Umbilical cord (tissue), 2 donors: ENCODE results near the gene TMEM98. TPM values are rescaled to one million over a fixed set of nuclear protein-coding genes. Genes with fewer than 3 reads are reported as not detected.
"Not testable (repeated sequence)": the region's sequence is repeated elsewhere in the genome, so short reads cannot be mapped to it uniquely, and the experiment has no call there.

ENCODE experiments used
- DNase-seq: peaks from one replicate; pipeline ENCODE4 v3.0.0-alpha.2; 2015; ENCODE audit warnings: low spot score
- total RNA-seq: library from RNA; depleted of rRNA; stranded (reverse); fragments of >200 nt; gene quantifications from one replicate; pipeline ENCODE4 v1.2.3, GENCODE V29; 2014; ENCODE audit warnings: low replicate concordance; ENCODE audit not compliant: insufficient read depth

Gene TMEM98
- total RNA-seq, 1 donor from 2014 or later = 188 TPM

DNA sequence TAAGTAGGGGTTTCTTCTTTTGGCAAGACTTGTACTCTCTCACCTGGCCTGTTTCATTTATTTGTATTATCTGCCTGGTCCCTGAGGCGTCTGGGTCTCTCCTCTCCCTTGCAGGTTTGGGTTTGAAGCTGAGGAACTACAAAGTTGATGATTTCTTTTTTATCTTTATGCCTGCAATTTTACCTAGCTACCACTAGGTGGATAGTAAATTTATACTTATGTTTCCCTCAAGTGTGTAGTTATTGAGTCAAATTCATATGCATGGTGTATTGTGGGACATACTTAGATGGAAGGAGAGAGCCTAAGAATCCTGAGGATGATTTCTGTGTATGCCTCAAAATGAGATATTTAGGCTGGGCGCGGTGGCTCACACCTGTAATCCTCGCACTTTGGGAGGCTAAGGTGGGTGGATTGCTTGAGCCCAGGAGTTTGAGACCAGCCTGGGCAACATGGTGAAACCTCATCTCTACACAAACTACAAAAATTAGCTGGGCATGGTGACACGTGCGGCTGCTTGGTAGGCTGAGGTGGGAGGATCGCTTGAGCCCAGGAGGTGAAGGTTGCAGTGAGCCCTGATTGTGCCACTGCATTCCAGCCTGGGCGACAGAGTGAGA is 13.6 kb downstream of the TMEM98 start:
- DNase-seq = no peak

DNA sequence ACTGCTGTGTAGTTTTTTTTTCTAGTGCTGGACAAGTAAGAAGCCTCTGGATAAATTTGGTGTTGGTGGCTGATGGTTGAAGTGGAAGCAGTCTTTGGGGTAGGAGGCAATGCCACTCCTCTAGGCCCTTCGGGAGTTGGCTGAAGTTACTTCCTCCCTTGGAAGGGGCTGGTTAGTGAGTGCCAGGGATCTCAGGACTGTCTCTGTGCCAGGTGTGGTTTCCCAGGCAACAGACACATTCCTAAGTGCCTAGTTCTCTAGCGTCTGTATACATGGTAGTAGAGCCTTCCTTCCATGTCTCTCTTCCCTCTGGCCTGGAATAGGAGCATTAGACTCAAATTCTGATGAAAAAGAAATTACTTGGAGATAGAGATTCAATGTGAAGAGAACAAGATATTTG is 15.3 kb downstream of the TMEM98 start:
- DNase-seq = no peak

DNA sequence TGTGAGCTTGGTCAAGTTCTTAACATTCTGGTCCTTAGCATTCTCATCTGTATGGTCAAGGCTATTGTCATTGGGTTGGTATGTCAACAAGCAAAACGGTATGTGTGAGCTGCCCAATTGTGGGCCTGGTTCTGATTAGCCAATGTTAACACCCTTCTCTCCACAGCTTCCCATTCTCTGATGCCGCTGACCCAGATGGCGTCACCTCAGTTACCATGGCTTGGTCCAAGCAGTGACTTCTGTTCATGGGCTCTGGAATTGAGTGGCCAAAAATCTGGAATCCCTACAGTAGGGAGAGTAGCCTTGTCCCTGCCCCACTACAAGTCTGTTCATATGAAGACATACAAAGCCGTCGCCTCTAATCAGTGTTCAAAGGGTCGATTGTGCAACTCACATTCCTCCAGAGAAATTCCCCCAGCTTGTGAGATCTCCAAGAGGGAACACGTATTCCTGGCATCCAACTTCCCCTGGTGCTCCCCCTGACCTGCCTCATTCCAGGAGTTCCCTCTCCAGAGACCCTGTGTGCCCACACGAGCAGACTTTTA is 15.8 kb downstream of the TMEM98 start:
- peak; percentile 89 for DNase-seq

DNA sequence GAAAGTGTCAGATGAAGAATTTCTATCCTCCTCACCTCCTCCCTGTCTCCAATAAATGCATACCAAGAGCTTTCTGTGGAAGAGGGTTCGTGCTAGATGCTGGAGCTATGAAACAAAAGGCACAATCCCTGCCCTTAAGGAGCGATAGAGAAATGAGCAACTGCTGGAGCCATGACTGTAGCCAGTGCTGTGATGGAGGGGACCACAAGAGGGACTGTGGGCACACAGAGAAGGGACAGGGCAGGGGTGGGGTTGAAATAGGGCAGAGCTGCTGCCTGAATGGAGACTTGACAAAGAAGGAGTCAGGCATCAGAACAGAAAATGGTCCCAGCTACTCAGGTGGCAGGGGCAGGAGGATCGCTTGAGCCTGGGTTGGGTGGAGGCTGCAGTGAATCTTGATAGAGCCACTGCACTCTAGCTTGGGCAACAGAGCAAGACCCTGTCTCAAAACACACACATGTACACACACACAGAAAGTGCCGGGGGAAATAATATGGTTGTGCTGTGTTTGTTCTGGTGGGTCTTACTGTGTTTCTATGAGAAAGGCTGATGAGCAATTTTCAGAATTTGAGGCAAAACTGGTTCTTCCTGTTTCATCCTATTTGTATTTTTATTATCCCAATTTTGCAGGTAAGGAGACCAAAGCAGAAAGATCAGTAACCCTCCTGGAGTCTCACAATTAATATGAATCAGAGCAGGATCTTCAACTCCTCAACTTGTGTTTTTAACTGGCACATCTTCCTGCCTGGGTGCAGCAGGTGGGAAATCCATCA is 16.5 kb downstream of the TMEM98 start:
- no peak for DNase-seq

DNA sequence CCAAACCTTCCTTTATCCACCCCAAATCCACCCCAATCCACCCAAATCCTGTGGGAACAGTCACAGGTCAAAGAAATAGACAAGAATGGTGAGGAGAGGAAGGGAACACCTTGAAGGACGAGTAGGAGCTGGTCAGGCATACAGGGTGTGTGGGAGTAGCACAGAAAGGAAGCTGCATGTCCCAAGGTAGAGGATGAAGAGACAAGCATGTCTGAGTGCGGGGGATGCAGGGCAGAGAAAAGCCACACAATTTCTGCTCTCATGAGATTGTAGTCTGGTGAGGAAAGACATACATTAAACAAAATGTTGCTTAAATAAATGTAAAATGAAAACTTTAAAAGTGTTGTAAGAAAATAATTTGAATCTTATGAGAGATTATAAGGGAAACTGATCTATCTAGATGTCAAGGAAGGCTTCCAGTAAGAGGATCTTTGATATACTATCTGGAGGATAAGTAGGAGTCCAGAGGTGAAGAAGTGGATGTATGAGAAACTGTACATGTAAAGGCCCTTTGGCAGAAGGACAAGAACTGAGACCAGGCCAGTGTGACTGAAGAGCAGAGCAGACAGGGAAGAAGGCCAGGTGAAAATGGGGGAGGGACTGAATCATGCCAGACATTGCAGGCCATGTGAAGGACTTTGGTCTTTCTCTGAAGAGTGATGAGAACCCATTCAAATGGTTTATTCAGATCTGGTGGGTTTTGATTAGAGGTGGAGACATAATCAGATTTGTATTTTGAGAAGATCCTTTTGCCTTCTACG is 18.6 kb downstream of the TMEM98 start:
- no peak for DNase-seq

DNA sequence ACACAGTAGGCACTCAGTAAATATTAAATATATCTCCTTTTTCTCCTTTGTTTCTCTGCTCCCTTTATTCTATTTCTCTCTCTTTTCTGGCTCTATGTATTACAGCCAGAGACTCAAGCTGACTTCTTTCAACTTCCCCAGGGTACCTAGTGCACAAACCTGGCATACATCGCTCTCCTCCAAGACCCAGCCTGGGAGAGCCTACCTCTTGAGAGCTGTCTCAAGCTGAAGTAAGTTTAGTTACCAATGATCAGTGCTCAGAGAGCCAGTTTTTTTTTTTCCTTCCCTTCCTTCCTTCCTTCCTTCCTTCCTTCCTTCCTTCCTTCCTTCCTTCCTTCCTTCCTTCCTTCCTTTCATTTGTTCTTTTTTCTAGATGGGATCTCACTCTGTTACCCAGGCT is 19.8 kb downstream of the TMEM98 start:
- DNase-seq = no peak

DNA sequence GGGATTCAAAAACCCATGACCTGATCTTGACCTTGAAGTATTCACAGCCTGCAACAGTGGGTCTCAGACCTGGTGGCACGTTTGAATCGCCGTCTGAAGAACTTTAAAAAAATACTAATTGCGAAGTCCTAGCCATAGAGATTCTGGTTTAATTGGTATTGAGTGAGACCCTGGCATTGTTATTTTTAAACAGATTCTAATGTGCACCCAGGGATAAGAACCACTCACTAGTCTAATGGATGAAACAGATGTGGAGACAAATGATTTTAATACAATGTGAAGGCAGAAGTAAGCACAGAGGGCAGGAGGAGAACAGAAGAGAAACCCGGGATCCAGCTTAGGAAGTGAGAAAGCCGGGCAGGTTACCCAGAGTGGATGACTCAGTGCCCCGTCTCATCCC is 21.2 kb downstream of the TMEM98 start:
- no peak for DNase-seq

DNA sequence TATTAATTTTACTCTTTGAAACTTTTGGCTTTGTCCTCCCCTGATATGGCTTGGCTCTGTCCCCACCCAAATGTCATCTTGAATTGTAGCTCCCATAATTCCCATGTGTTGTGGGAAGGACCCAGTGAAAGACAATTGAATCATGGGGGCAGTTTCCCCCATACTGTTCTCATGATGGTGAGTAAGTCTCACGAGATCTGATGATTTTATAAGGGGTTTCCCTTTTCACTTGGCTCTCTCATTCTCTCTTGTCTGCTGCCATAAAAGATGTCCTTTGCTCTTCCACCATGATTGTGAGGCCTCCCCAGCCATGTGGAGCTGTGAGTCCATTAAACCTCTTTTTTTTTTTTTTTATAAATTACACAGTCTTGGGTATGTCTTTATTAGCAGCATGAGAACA is 24.5 kb downstream of the TMEM98 start:
- DNase-seq = not testable (repeated sequence)

DNA sequence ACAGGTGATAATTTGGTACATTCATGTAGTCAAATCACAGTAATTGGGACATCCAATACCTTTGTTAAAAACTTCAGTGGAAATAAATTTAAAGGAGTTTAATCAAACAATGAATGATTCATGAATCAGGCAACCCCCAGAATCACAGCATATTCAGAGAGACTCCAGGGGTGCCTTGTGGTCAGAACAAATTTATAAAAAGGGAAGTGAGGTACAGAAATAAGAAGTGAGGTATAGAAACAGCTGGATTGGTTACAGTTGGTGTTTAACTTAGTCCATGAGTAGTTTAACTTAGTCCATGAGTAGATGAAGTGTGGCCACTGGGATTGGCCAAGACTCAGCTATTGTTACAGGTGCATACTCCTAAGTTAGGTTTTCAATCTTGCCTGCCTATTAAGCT is 25.1 kb downstream of the TMEM98 start:
- no peak for DNase-seq

DNA sequence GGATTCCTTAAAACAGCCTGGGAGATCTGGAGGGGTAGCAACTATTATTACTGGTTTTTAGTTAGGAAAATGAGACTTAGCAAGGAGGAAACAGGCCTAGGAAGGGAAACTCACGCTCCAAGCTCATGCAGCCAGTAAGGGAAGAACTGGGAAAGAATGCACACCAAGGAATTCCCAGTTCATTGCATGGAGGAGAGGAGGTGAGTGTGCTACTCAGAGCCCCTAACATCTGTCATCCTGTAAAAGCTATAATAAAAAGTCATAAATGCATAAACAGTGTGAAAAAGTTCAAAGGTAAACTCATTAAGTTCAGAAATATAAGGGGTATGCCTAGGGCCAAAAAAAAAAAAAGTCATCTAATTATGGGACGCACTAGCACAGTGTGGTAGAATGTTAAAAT is 25.9 kb downstream of the TMEM98 start:
- no peak for DNase-seq

DNA sequence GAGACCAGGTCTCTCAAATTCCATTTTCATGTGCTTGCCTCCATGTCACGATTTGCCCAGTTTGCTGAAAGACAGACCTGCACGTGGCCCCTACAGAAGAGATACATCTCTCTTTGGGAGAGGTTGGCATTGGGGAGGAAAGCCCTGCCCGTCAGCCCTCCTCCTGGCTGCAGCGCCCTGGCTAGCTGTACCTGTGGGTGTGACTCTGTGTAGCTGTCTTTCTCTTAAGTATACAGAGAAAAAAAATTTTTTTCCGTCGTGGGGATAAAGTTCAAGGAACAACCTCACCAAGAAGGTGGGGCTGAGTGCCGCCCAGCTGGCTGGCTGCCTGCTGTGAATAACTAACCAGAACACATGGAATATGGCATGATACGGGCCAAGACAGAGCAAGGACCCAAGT is 26.5 kb downstream of the TMEM98 start:
- DNase-seq = no peak

DNA sequence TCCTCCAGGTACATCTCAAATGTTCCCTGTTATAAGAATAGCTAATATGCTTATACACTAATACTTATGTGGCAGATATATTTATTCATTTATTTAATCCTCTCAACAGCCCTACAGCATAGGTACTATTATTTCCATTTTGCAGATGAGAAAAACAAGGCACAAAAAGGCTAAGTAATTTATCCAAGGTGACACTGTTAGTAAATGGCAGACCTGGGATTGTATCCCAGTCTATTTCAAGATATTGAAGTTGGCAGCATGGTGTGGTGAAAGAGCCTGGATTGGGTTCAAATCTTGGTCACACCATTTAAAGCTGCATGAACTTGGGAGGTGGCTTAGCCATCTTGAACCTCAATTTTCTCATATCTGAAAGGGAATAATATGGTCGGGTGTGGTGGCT is 27.2 kb downstream of the TMEM98 start:
- no peak for DNase-seq

DNA sequence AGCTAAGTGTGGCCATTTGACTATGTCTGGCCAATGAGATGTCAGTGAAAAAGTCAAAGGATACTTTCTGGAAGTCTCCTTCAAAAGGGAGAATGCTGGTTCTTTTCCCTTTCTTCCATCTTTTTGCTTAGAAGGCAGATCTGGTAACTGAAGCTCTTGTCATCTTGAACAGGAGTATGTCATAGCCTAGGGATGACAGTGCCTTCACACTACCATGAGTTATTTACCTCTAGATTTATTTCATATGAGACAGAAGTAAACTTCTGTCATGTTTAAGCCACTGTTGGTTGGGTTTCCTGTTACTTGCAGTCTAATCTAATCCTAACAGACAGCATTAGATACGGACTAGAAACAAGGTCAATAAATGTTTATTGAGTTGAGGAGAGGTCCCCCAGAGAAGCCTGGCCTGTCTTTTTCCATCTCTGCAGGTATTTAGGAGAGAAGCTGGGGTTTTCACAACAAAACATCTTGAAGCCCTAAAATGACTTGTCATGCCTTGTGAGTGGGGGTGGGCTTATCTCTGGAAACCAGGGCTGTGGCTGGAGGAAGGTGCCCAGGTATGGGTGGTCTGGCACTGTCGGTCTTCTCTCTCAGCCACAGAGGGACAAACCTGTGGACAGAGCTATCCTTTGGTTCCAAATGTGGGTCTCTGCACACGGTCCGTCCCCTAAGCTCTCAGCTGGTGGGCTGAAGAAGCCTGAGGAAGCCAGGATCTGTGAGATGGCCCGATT is 28.5 kb downstream of the TMEM98 start:
- DNase-seq = no peak

DNA sequence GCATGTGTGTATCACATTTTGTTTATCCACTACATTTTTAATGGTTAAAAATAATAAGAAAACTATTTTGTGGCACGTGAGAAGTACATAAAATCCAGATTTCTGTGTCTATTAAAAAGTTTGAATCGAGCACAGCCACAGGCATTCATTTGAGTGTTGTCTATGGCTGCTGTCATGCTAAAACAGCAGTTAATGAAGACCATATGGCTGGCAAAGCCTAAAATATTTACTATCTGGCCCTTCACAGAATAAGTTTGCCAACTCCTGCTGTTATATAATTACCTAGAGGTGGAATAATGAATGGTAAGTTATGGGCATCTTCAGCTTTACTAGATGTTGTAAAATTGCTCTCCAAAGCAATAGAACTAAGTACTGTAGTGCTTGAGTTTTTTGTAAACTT is 30.5 kb downstream of the TMEM98 start:
- DNase-seq = peak; percentile 52

DNA sequence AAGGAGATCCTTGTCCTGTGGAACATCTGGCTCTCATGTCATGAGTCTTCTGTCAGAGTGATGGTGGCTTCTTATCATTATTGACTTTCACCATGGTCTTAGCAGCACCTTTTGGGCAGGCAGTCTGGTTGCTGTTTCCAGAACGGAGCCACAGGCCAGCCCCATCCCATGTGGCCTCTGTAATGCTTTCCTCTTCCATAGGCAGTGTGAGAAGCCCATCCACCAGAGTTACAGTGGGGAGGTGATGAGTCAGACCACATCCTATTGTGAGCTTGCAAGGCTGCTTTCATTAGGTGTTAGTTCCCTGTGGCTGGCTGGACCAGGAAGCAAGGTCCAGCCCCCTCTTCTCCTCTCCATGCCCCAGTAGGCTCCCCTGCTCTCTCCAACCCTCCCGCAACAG is 32.9 kb downstream of the TMEM98 start:
- no peak for DNase-seq

DNA sequence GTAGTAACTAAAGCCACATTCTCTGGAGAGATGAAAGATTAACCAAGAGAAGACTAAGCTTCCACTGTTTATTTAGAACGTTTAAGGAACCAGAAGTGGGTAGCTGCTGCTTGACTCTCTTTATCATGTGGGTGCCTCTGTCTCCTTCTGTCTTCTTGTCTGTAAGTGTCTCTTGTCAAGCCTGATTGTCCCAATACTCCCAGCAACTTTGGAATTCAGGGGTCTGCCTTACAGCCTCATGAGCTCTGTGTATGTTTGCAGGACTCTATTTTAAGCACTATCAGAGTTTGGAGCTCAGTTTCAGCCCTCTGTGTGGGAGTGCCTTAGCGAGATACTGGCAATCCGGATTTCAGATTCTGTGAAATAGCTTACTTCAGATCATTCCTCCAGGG is 34.4 kb downstream of the TMEM98 start:
- peak; percentile 73 for DNase-seq

DNA sequence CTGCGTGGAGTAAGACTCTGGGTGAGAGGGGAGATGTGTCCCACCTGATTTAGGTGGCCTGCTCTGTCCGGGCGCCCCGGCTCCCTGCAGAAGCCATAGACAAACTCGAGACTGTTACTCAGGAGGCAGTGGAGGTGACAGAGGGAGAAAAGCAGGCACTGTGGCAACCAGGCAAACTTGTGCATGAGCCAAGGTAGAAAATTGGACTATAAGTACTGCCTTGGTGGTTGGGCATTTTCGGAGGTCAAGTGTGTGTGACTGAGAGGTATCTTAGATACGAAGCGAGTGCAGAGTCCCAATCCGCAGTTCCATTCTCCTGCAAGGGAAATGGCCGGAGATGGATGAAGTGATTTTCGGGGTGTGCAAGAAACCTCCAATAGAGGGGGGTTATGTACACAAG is 36.6 kb downstream of the TMEM98 start:
- no peak for DNase-seq

DNA sequence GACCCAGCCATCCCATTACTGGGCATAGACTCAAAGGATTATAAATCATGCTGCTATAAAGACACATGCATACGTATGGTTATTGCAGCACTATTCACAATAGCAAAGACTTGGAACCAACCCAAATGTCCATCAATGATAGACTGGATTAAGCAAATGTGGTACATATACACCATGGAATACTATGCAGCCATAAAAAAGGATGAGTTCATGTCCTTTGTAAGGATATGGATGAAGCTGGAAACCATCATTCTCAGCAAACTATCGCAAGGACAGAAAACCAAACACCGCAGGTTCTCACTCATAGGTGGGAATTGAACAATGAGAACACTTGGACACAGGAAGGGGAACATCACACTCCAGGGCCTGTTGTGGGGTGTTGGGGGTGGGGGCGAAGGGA is 41.3 kb downstream of the TMEM98 start:
- not testable (repeated sequence) for DNase-seq

DNA sequence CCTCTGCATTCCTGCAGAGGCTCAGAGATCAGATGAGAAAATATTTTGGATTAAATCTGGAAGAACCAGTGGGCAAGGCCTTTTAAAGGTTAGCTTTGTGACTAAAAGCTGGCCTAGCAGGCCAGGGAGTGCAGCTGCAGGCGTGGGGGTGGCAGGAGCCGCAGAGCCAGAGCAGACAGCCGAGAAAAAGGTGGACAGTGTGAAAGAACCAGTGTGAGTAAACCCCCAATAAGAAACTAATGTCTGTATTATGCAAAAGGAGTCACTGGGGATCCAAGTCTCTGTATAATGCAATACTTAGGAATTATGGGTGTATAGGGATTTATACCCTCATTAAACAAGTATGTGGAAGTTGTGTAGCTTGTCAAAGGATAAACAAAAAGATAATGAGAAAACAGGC is 42.3 kb downstream of the TMEM98 start:
- no peak for DNase-seq

DNA sequence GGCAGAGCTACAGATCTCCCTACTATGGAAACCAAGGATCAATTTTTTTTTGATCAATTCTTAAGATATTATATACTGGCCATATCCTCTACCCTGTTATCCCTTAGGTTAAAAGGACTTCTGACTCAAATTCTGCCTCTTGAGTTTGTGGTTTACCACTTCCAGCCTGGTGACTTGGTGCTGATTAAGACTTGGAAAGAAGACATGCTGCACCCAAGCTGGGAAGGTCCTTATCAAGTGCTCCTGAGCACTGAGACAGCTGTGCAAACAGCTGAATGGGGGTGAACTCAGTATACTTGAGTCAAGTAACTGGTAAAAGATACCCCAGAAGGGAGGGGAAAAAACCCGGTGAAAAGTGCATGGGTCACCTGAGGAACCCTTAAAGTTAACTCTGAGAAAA is 43.2 kb downstream of the TMEM98 start:
- no peak for DNase-seq

DNA sequence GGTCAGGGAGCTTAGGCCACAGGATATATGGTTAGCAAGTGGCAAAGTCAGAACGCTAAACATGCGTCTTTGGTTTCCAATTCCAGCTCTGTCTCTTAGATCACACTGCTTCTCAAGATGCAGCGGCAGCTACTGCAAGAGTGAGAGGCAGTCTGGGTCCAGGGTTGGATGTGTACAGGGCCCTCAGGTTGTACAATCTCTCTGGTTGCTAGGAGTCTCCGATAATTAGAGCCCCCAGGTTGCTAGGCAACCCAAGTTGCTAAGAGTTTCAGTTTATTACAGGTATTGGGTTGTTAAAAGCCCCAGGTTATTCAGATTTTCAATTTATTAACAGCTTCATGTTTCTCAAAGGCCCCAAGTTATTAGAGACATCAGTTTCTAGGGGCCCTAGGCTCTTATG is 48.2 kb downstream of the TMEM98 start:
- no peak for DNase-seq

DNA sequence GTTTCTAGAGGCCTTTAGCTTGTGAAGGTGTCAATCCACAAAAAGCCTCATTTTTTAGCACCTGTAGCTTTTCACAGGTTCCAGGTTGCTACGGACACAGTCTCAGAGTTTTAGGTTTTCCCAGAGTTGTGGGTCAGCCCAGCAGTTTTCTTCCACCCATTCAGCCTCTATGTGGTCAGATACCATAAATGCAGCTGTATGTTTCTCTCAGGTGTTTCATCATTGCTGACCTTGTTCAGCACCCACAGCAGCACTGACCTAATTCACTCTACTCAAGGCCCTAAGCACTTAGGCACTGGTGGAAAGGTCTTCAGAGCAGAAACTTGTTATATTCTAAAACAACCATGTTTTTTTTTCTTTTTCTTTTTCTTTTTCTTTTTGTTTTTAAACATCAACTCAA is 48.7 kb downstream of the TMEM98 start:
- DNase-seq = no peak
